DOHH2 (cell line): Measurements from ENCODE around the gene SLC28A1.

Source experiments
- H3F3A ChIP-seq: fragments of 200-600 bp; sonication (generic), shearing (Covaris generic); 2 replicates; pipeline ENCODE4 v1.6.0; 2016; ENCODE audit warnings: antibody characterized with exemption, mild to moderate bottlenecking; ENCODE audit not compliant: control insufficient read depth, insufficient read depth
- H3K27ac ChIP-seq: fragments of 200-600 bp; sonication (generic); 2 replicates; pipeline ENCODE4 v1.5.1; 2014; ENCODE audit warnings: low read depth, mild to moderate bottlenecking, low read length, moderate library complexity
- H3K27me3 ChIP-seq: fragments of 200-600 bp; sonication (generic); 2 replicates; pipeline ENCODE4 v1.6.1; 2014; ENCODE audit warnings: mild to moderate bottlenecking, low read length, mixed read lengths; ENCODE audit not compliant: control insufficient read depth
- H3K36me3 ChIP-seq: fragments of 200-600 bp; sonication (generic); 2 replicates; pipeline ENCODE4 v1.6.1; 2014; ENCODE audit warnings: mild to moderate bottlenecking, low read length, moderate library complexity, mixed read lengths; ENCODE audit not compliant: control insufficient read depth
- H3K4me1 ChIP-seq: fragments of 200-600 bp; sonication (generic); 2 replicates; pipeline ENCODE4 v1.6.1; 2014; ENCODE audit warnings: mild to moderate bottlenecking, low read length, mixed read lengths; ENCODE audit not compliant: control insufficient read depth
- H3K4me2 ChIP-seq: fragments of 200-600 bp; sonication (generic); 2 replicates; pipeline ENCODE4 v1.6.0; 2014; ENCODE audit warnings: mild to moderate bottlenecking, low read length, moderate library complexity
- H3K4me3 ChIP-seq: fragments of 200-600 bp; sonication (generic); 2 replicates; pipeline ENCODE4 v1.5.1; 2014; ENCODE audit warnings: mild to moderate bottlenecking, low read length, mixed read lengths
- H3K79me2 ChIP-seq: fragments of 200-600 bp; sonication (generic); 2 replicates; pipeline ENCODE4 v1.6.1; 2014; ENCODE audit warnings: mild to moderate bottlenecking, low read length, mixed read lengths; ENCODE audit not compliant: control insufficient read depth
- H3K9me2 ChIP-seq: fragments of 200-600 bp; sonication (generic); replicated peaks from 2 replicates; pipeline ENCODE4 v1.6.1; 2014; ENCODE audit warnings: mild to moderate bottlenecking, low read length, mixed read lengths; ENCODE audit not compliant: control insufficient read depth
- H3K9me3 ChIP-seq: fragments of 200-600 bp; sonication (generic); 2 replicates; pipeline ENCODE4 v1.6.1; 2014; ENCODE audit warnings: antibody characterized with exemption, low read length, mixed read lengths; ENCODE audit not compliant: control insufficient read depth, insufficient read depth
- H4K20me1 ChIP-seq: fragments of 200-600 bp; sonication (generic); 2 replicates; pipeline ENCODE4 v1.6.0; 2014; ENCODE audit warnings: low read depth, mild to moderate bottlenecking, antibody characterized with exemption, low read length, moderate library complexity; ENCODE audit not compliant: control insufficient read depth, insufficient read depth
- EZH2phosphoT487 ChIP-seq: fragments of 200-600 bp; sonication (generic); IDR thresholded peaks from 2 replicates; pipeline ENCODE4 v1.6.1; 2017; ENCODE audit warnings: borderline replicate concordance, mild to moderate bottlenecking, antibody characterized with exemption, low read length, moderate library complexity, mixed read lengths
- TF ChIP-seq, protein P1 (sequence below): fragments of 200-600 bp; sonication (generic); IDR thresholded peaks from one replicate; pipeline ENCODE4 v1.5.1; 2014; ENCODE audit warnings: antibody characterized with exemption, mild to moderate bottlenecking, low read depth, low read length; ENCODE audit not compliant: poor library complexity, severe bottlenecking

The SLC28A1 gene

GRCh38 chr15:84871428-84871985 lies 13.0 kb upstream of the SLC28A1 start:
- Histone ChIP-seq H3F3A (no peaks in the 10 kb centered on the region), H3K4me3 (no peak overlapping the region), H3K27ac (no peak overlapping the region), H3K36me3 (no peaks in the 10 kb centered on the region), H3K4me1 (no peaks in the 10 kb centered on the region), H3K9me2 (no peaks in the 10 kb centered on the region), H3K27me3 (peaks cover 6% of the 10 kb centered on the region; the same call in 1 of the 2 replicates), H3K4me2 (no peak overlapping the region), H3K9me3 (no peaks in the 10 kb centered on the region), H4K20me1 (no peaks in the 10 kb centered on the region), H3K79me2 (no peaks in the 10 kb centered on the region)
- no peak for TF ChIP-seq EZH2phosphoT487
- TF ChIP-seq, protein P1, sequence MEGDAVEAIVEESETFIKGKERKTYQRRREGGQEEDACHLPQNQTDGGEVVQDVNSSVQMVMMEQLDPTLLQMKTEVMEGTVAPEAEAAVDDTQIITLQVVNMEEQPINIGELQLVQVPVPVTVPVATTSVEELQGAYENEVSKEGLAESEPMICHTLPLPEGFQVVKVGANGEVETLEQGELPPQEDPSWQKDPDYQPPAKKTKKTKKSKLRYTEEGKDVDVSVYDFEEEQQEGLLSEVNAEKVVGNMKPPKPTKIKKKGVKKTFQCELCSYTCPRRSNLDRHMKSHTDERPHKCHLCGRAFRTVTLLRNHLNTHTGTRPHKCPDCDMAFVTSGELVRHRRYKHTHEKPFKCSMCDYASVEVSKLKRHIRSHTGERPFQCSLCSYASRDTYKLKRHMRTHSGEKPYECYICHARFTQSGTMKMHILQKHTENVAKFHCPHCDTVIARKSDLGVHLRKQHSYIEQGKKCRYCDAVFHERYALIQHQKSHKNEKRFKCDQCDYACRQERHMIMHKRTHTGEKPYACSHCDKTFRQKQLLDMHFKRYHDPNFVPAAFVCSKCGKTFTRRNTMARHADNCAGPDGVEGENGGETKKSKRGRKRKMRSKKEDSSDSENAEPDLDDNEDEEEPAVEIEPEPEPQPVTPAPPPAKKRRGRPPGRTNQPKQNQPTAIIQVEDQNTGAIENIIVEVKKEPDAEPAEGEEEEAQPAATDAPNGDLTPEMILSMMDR: no peak

GRCh38 chr15:84872009-84872910 lies 12.2 kb upstream of the SLC28A1 start:
- H3K27me3 ChIP-seq: peaks cover 6% of the 10 kb centered on the region; the same call in 1 of the 2 replicates
- H4K20me1 ChIP-seq: no peaks in the 10 kb centered on the region
- H3F3A ChIP-seq: no peaks in the 10 kb centered on the region
- no peak overlapping the region for H3K27ac ChIP-seq
- no peaks in the 10 kb centered on the region for H3K79me2 ChIP-seq
- H3K36me3 ChIP-seq: no peaks in the 10 kb centered on the region
- H3K9me2 ChIP-seq: no peaks in the 10 kb centered on the region
- no peaks in the 10 kb centered on the region for H3K4me1 ChIP-seq
- H3K4me3 ChIP-seq: no peak overlapping the region
- H3K9me3 ChIP-seq: no peaks in the 10 kb centered on the region
- TF ChIP-seq, protein P1: no peak
- no peak for TF ChIP-seq EZH2phosphoT487
- H3K4me2 ChIP-seq: no peak overlapping the region

DNA sequence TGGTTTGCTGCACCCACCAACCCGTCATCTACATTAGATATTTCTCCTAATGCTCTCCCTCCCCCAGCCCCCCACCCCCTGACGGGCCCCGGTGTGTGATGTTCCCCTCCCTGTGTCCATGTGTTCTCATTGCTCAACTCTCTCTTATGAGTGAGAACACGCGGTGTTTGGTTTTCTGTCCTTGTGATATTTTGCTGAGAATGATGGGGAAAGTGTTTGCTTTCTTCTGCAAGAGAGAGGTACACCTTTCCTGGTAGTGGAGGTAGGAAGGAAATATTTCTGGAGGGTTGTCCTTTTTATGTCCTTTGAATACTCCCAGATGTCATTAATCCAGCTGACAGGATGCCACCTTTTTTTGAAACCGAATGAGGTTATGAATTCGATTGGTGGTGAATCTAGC lies 10.5 kb upstream of the SLC28A1 start:
- Histone ChIP-seq H3K9me2 (no peaks in the 10 kb centered on the region), H3F3A (no peaks in the 10 kb centered on the region), H3K27ac (no peak overlapping the region), H4K20me1 (no peaks in the 10 kb centered on the region), H3K4me1 (no peaks in the 10 kb centered on the region), H3K79me2 (no peaks in the 10 kb centered on the region), H3K4me2 (no peak overlapping the region), H3K27me3 (peaks cover 6% of the 10 kb centered on the region; the same call in 1 of the 2 replicates), H3K9me3 (no peaks in the 10 kb centered on the region), H3K4me3 (no peak overlapping the region), H3K36me3 (no peaks in the 10 kb centered on the region)
- no peak for TF ChIP-seq EZH2phosphoT487
- TF ChIP-seq, protein P1: no peak
